Activated B cell treated with CpG ODN at 0.5 μM for 24 hours (primary cell): ENCODE measurements around the gene SLC17A1. TPM values are rescaled to one million over a fixed set of nuclear protein-coding genes. Genes with fewer than 3 reads are reported as not detected.

Experiments used
- ATAC-seq: fragments of 200-7000 bp; cut with Tn5 transposase; one replicate; pipeline ENCODE4 v1.10.0; 2021; ENCODE audit warnings: low read depth, mild to moderate bottlenecking, moderate library complexity
- CTCF ChIA-PET: fragments of 350-600 bp; sonication (Branson Sonifier 250); formaldehyde crosslinking; loops from one replicate; lab custom pipeline; 2021; ENCODE audit warnings: antibody characterized with exemption; lab: Charles Lee
- POLR2A ChIA-PET: fragments of 350-600 bp; sonication (Branson Sonifier 250); formaldehyde crosslinking; loops from one replicate; lab custom pipeline; 2021; ENCODE audit warnings: antibody characterized with exemption; lab: Charles Lee
- DNase-seq: peaks from one replicate; pipeline ENCODE4 v3.0.0; 2022
- H3K27ac Mint-ChIP-seq: one replicate; pipeline ENCODE4 v1.8.0; 2020; ENCODE audit warnings: mixed read lengths
- H3K27me3 Mint-ChIP-seq: one replicate; pipeline ENCODE4 v1.8.0; 2021; ENCODE audit warnings: mixed read lengths
- H3K36me3 Mint-ChIP-seq: one replicate; pipeline ENCODE4 v1.8.0; 2021; ENCODE audit warnings: low read depth, mixed read lengths
- H3K4me1 Mint-ChIP-seq: one replicate; pipeline ENCODE4 v1.8.0; 2021; ENCODE audit warnings: mixed read lengths
- H3K4me3 Mint-ChIP-seq: one replicate; pipeline ENCODE4 v1.8.0; 2020; ENCODE audit warnings: mild to moderate bottlenecking, mixed read lengths
- H3K9me3 Mint-ChIP-seq: one replicate; pipeline ENCODE4 v1.8.0; 2020; ENCODE audit warnings: mixed read lengths
- intact Hi-C: fragments of 100-400 bp; cut with micrococcal nuclease; formaldehyde crosslinking; loops from one replicate; pipeline ENCODE4 v1.15.1; 2024
- total RNA-seq: library from RNA; stranded (reverse); gene quantifications from 2 replicates; pipeline ENCODE4 v1.2.3, GENCODE V29; 2022
- TF ChIP-seq, protein P1 (sequence below): fragments of 200-600 bp; IDR thresholded peaks from one replicate; pipeline ENCODE4 v1.8.0; 2022; ENCODE audit warnings: antibody characterized with exemption, mild to moderate bottlenecking

The SLC17A1 gene
- total RNA-seq, 1 donor from 2014 or later, result not detected

DNA sequence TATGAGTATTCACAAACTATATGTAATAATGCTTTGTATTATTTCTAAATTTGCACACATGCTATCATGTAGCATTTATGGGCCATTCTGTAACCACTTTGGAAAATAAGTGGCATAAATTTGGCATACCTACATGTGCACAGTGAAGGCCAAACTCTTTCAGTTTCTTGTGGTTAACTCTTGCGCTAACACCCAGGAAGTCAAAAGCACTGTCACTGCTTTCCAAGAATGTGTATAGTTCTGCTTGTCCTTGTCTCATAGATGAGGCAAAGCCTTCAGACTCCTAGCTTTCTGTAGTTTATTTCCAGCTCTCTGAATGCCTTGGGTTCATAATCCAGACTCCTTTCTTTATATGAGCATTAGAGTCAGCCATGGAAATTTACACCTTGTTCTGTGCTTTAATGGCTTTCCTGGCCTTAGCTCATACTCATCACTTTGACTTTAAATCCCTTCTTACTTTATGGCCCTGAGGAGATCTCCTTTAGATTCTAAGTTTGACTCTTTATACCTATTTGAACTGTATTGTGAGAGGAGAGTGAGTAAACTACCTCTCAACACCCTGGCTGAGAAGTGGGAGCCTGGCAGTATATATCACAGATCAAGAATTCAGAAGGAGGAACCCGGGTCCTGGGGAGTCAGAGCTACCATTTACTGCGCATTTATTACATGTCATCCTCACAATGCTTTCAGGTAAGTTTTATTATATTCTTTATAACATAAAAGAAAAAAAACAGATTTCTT lies 43.1 kb upstream of the SLC17A1 start:
- no peak overlapping the region for H3K4me3 Mint-ChIP-seq
- H3K36me3 Mint-ChIP-seq, result no peaks in the 10 kb centered on the region
- H3K4me1 Mint-ChIP-seq, result no peaks in the 10 kb centered on the region
- peaks cover 12% of the 10 kb centered on the region for H3K27me3 Mint-ChIP-seq
- H3K27ac Mint-ChIP-seq, result no peak overlapping the region
- POLR2A ChIA-PET, result interaction anchor here (0.5 kb wide), 1 partner anchor 8 kb away, joined by 3 read pairs; no protein-coding TSS in a partner anchor
- no peak for ATAC-seq
- DNase-seq, result no peak
- intact Hi-C loops, result no loop called here
- TF ChIP-seq, protein P1, sequence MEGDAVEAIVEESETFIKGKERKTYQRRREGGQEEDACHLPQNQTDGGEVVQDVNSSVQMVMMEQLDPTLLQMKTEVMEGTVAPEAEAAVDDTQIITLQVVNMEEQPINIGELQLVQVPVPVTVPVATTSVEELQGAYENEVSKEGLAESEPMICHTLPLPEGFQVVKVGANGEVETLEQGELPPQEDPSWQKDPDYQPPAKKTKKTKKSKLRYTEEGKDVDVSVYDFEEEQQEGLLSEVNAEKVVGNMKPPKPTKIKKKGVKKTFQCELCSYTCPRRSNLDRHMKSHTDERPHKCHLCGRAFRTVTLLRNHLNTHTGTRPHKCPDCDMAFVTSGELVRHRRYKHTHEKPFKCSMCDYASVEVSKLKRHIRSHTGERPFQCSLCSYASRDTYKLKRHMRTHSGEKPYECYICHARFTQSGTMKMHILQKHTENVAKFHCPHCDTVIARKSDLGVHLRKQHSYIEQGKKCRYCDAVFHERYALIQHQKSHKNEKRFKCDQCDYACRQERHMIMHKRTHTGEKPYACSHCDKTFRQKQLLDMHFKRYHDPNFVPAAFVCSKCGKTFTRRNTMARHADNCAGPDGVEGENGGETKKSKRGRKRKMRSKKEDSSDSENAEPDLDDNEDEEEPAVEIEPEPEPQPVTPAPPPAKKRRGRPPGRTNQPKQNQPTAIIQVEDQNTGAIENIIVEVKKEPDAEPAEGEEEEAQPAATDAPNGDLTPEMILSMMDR, result no peak
- H3K9me3 Mint-ChIP-seq, result no peaks in the 10 kb centered on the region
- CTCF ChIA-PET, result no interaction called here

DNA sequence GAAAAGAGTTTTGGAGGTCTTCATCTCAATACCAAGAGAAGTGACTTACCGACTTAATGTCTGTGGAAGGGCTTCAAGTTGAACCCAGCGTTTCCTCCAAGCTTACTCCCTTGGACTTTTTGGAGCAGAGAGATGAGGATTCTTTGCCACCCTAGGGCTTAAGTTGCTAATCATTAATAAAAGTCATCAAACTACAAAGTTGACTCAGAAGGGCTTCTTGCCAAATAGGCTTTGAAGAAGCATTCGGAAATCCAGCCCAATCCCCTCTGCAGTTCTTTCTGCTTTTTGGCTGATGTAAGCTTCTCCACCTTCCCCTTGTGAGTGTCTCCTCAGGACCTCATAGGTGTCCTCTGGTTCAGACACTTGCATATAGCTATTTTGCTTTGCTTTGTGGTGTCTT lies 42.3 kb upstream of the SLC17A1 start, which contains the start of gene SLC17A3:
SLC17A3 (minus strand) TSS at position 126 of the 400 bp plus-strand sequence. CDS start 5,856 bp downstream, outside the sequence.
- peaks cover 12% of the 10 kb centered on the region for H3K27me3 Mint-ChIP-seq
- H3K9me3 Mint-ChIP-seq, result no peaks in the 10 kb centered on the region
- no peaks in the 10 kb centered on the region for H3K4me1 Mint-ChIP-seq
- TF ChIP-seq, protein P1, result no peak
- ChIA-PET POLR2A (interaction anchor here (0.5 kb wide), 1 partner anchor 8 kb away, joined by 3 read pairs; no protein-coding TSS in a partner anchor), CTCF (no interaction called here)
- H3K27ac Mint-ChIP-seq, result no peak within 1 kb of the TSS
- no peak within 1 kb of the TSS for H3K4me3 Mint-ChIP-seq
- intact Hi-C loops, result no loop called here
- ATAC-seq, result no peak
- DNase-seq, result no peak
- H3K36me3 Mint-ChIP-seq, result no peaks in the 10 kb centered on the region

DNA sequence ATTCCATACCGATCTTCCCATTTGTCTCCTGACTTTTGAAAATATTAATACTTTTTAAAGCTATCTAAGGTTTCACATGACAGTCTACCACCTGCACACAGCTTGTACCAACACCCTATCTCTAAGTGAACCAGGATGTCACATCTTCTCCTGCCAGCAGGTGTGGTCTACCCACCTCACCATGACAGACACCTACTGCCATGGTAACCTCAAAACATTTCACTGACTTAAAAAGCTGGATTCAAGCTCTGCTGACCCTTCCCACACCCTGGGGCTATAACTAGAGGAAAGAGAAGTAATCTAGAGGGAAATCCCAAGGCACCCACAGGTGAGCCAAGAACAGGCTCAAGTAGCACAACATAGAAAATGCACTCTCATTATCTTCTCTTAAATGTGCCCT lies 41.0 kb upstream of the SLC17A1 start:
- ChIA-PET CTCF (no interaction called here), POLR2A (no interaction called here)
- no peaks in the 10 kb centered on the region for H3K36me3 Mint-ChIP-seq
- TF ChIP-seq, protein P1, result no peak
- ATAC-seq (no peak), DNase-seq (no peak)
- H3K4me1 Mint-ChIP-seq, result no peaks in the 10 kb centered on the region
- intact Hi-C loops, result no loop called here
- H3K27ac Mint-ChIP-seq, result no peak overlapping the region
- H3K9me3 Mint-ChIP-seq, result no peaks in the 10 kb centered on the region
- H3K27me3 Mint-ChIP-seq, result peaks cover 10% of the 10 kb centered on the region
- H3K4me3 Mint-ChIP-seq, result no peak overlapping the region

DNA sequence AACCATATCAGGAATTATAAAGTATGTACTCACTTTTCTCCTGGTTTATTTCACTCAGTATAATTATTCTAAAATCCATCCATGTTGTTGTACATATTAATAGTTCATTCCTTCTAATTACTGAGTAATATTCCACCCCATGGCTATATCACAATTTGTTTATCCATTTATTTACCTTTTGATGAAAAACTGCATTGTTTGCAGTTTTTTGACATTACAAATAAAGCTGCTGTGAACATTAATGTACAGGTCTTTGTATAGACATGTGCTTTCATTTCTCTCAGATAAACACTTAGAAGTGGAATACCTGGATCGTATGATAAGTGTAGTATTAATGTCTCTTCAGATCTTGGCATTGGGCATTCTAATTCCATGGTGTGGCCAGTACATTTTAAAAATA lies 38.0 kb upstream of the SLC17A1 start:
- Mint-ChIP-seq H3K9me3 (no peaks in the 10 kb centered on the region), H3K27ac (no peak overlapping the region), H3K27me3 (peaks cover 8% of the 10 kb centered on the region), H3K4me1 (no peaks in the 10 kb centered on the region), H3K4me3 (no peak overlapping the region), H3K36me3 (no peaks in the 10 kb centered on the region)
- CTCF ChIA-PET, result no interaction called here
- intact Hi-C loops, result no loop called here
- POLR2A ChIA-PET, result no interaction called here
- ATAC-seq (no peak), DNase-seq (no peak)
- TF ChIP-seq, protein P1, result no peak

DNA sequence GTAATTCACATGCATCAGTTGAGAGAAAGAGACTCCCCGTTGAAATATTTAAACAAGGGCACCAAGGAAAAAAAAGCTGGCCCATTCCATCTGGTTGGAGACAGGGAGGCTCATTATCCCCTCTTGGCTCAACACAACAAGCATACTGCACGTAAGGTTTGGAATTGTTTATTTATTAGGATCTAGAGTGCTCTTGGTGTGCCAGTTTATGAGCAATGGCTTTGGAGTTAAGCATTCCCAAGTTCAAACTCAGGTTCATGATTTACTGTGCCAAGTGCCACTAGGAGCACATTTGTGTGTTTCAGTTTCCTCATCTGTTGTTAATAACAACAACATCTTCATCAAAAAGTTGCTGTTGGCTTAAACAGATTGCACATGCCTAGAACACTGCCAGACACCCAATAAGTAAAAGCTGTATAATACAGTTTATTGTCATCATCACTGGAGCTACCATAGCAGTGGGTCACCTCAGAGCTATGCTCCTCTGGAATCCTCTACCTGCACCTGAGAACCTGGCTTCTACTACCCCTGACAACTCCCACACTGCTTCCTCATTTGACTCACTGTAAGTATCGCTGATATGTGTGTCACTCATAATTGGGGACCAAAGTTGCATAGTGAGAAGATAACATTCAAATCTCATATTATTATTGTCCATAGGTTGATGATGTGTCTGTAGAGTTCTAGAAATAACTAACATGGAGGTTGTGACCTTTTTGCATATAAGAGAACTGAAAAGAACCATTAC lies 36.8 kb upstream of the SLC17A1 start:
- DNase-seq (no peak), ATAC-seq (no peak)
- no peaks in the 10 kb centered on the region for H3K4me1 Mint-ChIP-seq
- TF ChIP-seq, protein P1, result no peak
- H3K4me3 Mint-ChIP-seq, result no peak overlapping the region
- no peaks in the 10 kb centered on the region for H3K36me3 Mint-ChIP-seq
- intact Hi-C loops, result no loop called here
- no peak overlapping the region for H3K27ac Mint-ChIP-seq
- H3K9me3 Mint-ChIP-seq, result no peaks in the 10 kb centered on the region
- POLR2A ChIA-PET, result no interaction called here
- peaks cover 20% of the 10 kb centered on the region for H3K27me3 Mint-ChIP-seq
- CTCF ChIA-PET, result no interaction called here
